NCI-H1436 treated with DMSO at 0.1 percent for 48 hours (cell line): ENCODE results near the gene SLC22A4.

Source experiments
- DNase-seq: peaks from one replicate; lab custom pipeline; 2025; lab: John Stamatoyannopoulos, UW

SLC22A4 gene

GRCh38 chr5:132262882-132263547 is 31.2 kb upstream of the SLC22A4 start:
- no peak for DNase-seq

DNA sequence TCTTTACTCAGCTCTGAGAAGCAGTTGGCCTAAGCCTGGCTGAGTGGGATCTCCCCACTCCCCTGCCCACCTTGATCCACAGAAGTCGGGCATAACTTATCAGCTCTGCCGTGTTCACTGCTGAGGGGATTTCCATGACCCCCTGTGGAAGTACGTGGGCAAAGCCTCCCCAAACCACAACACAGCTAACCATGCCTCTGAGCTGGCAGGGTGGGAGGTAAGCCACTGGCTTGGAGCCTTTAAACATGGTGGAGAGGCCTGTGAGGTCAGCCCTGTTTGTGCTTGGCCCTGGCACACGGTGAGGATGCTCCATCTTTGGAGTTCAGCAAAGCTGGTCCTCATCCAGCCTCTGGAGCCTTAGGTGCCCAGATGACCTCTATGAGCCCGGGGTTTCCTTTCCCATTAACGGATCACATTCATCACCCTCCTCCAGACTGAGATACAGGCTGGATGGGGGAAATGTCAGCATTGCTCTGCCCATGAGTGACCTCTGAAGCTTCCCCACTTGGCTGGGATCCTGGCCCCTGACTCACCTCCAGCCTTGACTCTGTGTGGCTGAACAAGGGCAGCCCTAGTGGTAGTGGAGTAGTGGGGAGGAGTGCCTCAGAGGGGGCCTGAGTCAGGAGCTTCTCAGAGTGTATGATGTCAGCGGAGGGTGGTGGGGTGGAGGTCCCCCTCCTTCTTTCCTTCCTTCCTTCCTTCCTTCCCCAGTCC is 30.5 kb upstream of the SLC22A4 start:
- DNase-seq: no peak

- no peak for DNase-seq
These were observed 29.5 kb upstream of the SLC22A4 start for GRCh38 chr5:132264546-132265335.

DNA sequence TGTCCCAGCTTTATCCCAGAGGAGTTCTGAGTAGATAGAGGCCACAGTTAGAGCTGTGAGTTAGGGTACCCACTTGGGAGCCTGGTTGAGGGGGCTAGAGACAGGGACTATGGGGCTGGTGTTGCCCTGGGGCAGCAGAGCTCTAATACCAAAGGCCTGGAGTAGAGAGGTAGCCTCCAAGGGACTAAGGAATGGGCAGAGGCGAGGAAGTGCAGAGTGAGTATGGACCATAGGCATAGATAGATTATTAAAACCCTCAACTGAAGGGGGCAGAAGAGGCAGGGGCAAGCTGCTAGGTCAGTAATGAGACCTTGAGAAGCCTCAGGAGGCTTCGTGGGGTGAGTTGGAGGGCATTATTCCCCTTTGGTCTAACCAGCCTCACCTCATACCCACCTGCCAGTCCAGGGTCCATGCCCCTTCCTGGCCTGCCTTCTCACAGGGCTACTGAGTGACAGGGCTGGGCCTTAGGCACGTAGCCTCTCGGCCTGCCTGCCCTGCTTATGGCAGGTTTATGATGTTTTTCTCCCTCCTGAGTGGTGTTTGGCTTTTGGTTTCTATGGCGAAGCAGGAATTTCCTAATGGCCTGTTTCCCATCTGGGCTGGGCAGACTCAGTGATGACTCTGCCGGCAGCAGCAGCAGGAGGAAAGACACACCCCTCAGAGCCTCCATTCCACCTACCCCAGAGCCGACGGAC is 28.7 kb upstream of the SLC22A4 start:
- DNase-seq: no peak

GRCh38 chr5:132266031-132266835 is 28.0 kb upstream of the SLC22A4 start:
- DNase-seq: no peak

DNA sequence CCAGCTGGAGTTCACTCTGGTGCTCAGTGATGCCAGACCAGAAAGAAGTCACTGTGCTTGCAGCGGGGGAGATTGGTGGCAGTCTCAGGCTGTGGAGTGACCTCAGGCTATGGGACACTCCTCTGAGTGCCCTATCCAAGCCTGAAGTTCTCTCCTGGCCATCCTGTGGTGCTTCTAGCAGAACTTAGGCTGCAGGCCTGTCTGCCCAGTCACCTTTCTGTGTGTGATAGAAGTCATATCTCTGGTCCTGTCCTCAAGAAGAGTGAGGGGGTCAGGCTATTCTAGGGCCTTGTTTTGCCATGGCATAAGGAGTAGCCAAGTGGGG is 27.4 kb upstream of the SLC22A4 start:
- DNase-seq: no peak

GRCh38 chr5:132267166-132267739 is 26.9 kb upstream of the SLC22A4 start:
- no peak for DNase-seq

DNA sequence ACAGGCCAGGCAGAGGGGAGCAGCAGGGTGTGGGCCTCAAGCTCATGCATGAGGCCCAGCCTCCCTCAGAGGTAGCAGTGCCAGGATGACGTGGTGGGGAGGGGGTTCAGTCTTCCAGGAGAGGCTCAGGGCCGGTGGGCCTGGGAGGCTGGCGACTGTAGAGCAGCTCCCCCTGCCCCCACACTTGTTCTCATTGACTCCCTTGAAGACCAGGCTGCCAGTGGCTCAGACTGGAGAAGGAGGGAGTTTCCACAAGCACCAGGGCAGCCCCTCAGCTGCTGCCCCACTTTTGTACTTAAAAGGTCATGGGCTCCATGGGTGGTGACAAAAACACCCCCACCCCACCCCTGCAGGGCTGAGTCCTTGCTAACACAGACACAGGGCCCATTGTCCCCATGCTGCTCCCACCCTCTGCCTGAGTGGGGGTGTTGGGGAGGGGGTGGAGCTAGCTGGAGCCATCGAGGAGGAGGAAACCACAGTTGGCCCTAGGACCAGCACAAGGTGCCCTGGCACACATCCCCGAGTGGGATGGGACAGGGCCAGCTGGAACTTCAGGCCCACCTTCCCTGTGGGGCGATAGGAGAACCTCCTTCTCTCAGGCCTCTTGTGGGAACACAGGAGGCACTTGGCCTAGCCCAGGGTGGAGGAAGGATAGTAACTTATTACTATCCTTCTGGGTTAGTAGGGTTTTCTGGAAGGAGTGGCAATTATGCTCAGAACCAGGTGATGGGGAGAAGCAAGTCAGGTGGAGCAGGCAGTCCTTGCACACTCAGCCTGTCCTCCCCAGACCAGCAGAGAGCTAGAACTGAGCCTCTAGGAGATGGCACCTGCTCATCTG is 26.0 kb upstream of the SLC22A4 start:
- no peak for DNase-seq

- no peak for DNase-seq
These were observed 25.2 kb upstream of the SLC22A4 start for GRCh38 chr5:132268769-132269551.

- no peak for DNase-seq
These were observed 24.4 kb upstream of the SLC22A4 start for GRCh38 chr5:132269635-132270334.

DNA sequence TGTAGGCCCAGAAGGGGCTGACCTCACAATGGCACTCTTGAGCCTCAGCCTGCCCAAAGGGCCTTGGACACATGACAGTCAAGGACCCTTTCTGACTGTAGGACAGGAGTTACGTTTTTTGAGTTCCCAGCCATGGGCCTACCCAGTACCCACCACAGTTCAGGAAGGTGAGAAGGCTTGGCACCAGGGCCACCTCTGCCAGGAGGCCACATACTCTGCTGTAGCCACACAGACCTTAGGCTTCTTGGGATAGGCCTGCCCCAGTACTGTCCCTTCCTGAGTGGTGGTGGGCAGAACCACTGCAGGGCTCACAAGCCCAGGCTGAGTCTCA is 23.9 kb upstream of the SLC22A4 start:
- DNase-seq: no peak

DNA sequence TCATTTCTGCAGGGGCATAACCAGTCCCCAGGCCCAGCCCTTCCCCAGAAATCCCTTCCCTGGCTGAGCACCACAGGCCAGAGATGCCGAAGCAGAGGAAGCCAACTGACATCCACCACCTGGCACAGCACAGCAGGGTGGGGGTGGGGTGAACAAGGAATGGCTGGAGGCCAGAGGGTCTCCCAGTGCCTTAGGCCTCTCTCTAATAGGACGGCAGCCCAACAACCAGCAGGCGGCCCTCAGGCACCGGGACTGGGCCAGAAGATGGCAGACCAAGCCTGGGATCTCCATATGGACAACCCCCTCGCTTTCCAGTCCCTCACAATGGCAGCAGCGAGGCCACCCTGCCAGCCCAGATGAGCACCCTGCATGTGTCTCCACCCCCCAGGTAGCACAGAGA is 23.5 kb upstream of the SLC22A4 start:
- no peak for DNase-seq

DNA sequence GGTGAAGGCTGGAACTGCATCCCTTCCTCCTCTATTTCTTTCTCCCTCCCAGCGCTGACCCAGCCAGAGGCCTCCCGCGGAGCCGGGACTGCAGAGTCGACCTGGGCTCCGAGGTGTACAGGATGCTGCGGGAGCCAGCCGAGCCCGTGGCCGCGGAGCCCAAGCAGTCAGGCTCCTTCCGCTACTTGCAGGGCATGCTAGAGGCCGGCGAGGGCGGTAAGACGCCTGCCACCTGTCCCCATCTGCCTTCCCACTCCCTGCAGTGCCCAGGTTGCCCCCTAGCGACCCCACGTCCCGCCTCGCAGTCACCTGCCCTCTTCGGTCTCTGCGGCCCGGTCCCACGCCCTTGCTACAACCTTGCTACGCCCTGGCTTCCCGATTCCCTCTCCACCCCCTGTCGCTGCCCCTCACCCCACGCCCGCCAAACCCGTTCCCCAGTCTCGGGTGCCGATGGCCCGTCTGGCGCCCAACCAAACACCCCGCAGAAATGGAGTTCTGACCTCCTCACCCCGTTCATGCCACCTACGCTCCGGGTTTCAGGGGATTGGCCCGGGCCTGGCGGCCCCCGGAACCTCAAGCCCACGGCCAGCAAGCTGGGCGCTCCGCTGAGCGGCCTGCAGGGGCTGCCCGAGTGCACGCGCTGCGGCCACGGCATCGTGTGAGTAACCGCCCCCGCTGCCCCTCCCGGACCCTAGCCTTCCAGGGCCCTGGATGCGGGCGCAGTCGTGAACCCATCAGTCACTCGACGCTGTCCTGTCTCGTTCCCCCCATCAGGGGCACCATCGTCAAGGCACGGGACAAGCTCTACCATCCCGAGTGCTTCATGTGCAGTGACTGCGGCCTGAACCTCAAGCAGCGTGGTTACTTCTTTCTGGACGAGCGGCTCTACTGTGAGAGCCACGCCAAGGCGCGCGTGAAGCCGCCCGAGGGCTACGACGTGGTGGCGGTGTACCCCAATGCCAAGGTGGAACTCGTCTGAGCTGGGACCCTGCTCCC is 22.6 kb upstream of the SLC22A4 start:
- no peak for DNase-seq

GRCh38 chr5:132272311-132273210 is 21.6 kb upstream of the SLC22A4 start:
- DNase-seq: no peak

- no peak for DNase-seq
These were observed 20.6 kb upstream of the SLC22A4 start for GRCh38 chr5:132273631-132274030.

GRCh38 chr5:132274050-132274792 is 20.0 kb upstream of the SLC22A4 start:
- DNase-seq: no peak
